MM.1S (cell line): ENCODE data around the gene MAPK7.

Source experiments
- CTCF ChIP-seq: fragments of 300-600 bp; sonication (generic); IDR thresholded peaks from 2 replicates; pipeline ENCODE4 v1.5.1; 2016; ENCODE audit warnings: antibody characterized with exemption, low read length, mixed read lengths
- EZH2 ChIP-seq: fragments of 300-600 bp; sonication (generic); optimal IDR thresholded peaks from 2 replicates; pipeline ENCODE3; 2017; ENCODE audit warnings: low read depth, mild to moderate bottlenecking, antibody characterized with exemption, low read length, mixed read lengths
- EZH2phosphoT487 ChIP-seq: fragments of 300-600 bp; sonication (generic); IDR thresholded peaks from 2 replicates; pipeline ENCODE4 v1.6.1; 2018; ENCODE audit warnings: antibody characterized with exemption, low read length

DNA sequence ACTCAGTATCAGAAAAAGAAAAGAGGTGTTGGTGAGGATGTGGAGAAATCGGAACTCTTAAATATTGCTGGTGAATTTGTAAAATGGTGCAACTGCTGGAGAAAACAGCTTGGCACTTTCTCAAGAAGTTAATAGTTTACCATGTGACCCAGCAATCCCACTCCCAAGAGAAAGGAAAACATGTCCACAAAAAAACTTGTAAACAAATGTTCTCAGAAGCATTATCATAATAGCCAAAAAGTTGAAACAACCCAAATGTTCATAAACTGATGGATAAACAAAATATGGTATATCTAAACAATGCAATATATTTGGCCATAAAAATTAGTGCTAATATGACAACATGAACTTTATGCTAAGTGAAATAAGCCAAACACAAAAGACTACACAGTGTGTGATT is 2.6 kb upstream of the MAPK7 start:
- TF ChIP-seq CTCF = no peak
- no peak for TF ChIP-seq EZH2
- no peak for TF ChIP-seq EZH2phosphoT487
